Measurements from ENCODE around the gene TFR2.

GRCh38 chr7:100585511-100586265 lies 55.7 kb downstream of the TFR2 start, which contains the start of gene LRCH4:
- TF ChIP-seq GATA2 (IDR thresholded peaks at IDR 0.05; ENCODE audit: low read depth, low read length), result no peak
- TF ChIP-seq GATA3 (IDR thresholded peaks at IDR 0.05; ENCODE audit: low read depth, low read length), result no peak
